CD14-positive monocyte (primary cell): ENCODE measurements around the gene APBA2. TPM values are rescaled to one million over a fixed set of nuclear protein-coding genes. Genes with fewer than 3 reads are reported as not detected.

Source experiments
- DNase-seq, 3 donors: peaks; one replicate each; pipeline ENCODE4 v3.0.0-alpha.2; 2011 to 2022
- H2AFZ ChIP-seq: 2 replicates; pipeline ENCODE4 v1.6.0; 2012; ENCODE audit warnings: mild to moderate bottlenecking, low read depth, low read length, inconsistent platforms; ENCODE audit not compliant: insufficient read depth, poor library complexity, severe bottlenecking
- H3K27ac ChIP-seq, 2 donors: 1 replicate in 1 of 2; 2 replicates in 1 of 2; pipeline ENCODE4 v1.5.1; 2012 to 2013; ENCODE audit warnings: low read length in 2 of 2, control low read depth in 1 of 2, inconsistent platforms in 1 of 2, low read depth in 1 of 2, mild to moderate bottlenecking in 1 of 2
- H3K27me3 ChIP-seq, 2 donors: one replicate each; pipeline versions ENCODE4 v1.6.0 to v1.6.1; 2011 to 2013; ENCODE audit warnings: low read length in 2 of 2; ENCODE audit not compliant: control insufficient read depth in 2 of 2, insufficient read depth in 2 of 2
- H3K36me3 ChIP-seq, 2 donors: replicated peaks in 1 of 2; 1 replicate in 1 of 2; 2 replicates in 1 of 2; pipeline versions ENCODE4 v1.5.1 to v1.6.1; 2012 to 2013; ENCODE audit warnings: low read length in 2 of 2, control low read depth in 1 of 2, inconsistent platforms in 1 of 2, mild to moderate bottlenecking in 1 of 2; ENCODE audit not compliant: insufficient read depth in 2 of 2, control insufficient read depth in 1 of 2
- H3K4me1 ChIP-seq, 2 donors: 1 replicate in 1 of 2; 2 replicates in 1 of 2; pipeline versions ENCODE4 v1.5.1 to v1.6.1; 2012 to 2013; ENCODE audit warnings: low read length in 2 of 2, control low read depth in 1 of 2, inconsistent platforms in 1 of 2, mild to moderate bottlenecking in 1 of 2, moderate library complexity in 1 of 2; ENCODE audit not compliant: insufficient read depth in 2 of 2, control insufficient read depth in 1 of 2
- H3K4me2 ChIP-seq: replicated peaks from 2 replicates; pipeline ENCODE3; 2012; ENCODE audit warnings: low read length, moderate library complexity, mild to moderate bottlenecking; ENCODE audit not compliant: poor library complexity, severe bottlenecking; ENCODE audit errors: extremely low read depth
- H3K4me3 ChIP-seq, 3 experiments: fragments of 200-600 bp in 1 of 3; sonication (generic) in 1 of 3; replicated peaks in 1 of 3; 1 replicate in 2 of 3; 2 replicates in 1 of 3; pipeline ENCODE4 v1.5.1; 2011 to 2013; ENCODE audit warnings: low read length in 3 of 3, mild to moderate bottlenecking in 3 of 3, control low read depth in 2 of 3, low read depth in 2 of 3, inconsistent platforms in 1 of 3, moderate library complexity in 1 of 3
- H3K79me2 ChIP-seq: 2 replicates; pipeline ENCODE4 v1.6.0; 2012; ENCODE audit warnings: mild to moderate bottlenecking, control low read depth, inconsistent platforms, low read length, moderate library complexity; ENCODE audit not compliant: insufficient read depth
- H3K9ac ChIP-seq: 2 replicates; pipeline ENCODE4 v1.6.0; 2017; ENCODE audit warnings: low read length, mild to moderate bottlenecking; ENCODE audit not compliant: insufficient read depth, poor library complexity, severe bottlenecking
- H3K9me3 ChIP-seq, 2 donors: replicated peaks in 1 of 2; 1 replicate in 1 of 2; 2 replicates in 1 of 2; pipeline versions ENCODE4 v1.5.1 to v1.6.1; 2012 to 2013; ENCODE audit warnings: low read length in 2 of 2, control low read depth in 1 of 2; ENCODE audit not compliant: control insufficient read depth in 1 of 2, insufficient read depth in 1 of 2
- H4K20me1 ChIP-seq: 2 replicates; pipeline ENCODE4 v1.6.0; 2012; ENCODE audit warnings: mild to moderate bottlenecking, low read length, control low read depth, moderate library complexity; ENCODE audit not compliant: insufficient read depth
- H3K27ac Mint-ChIP-seq, 7 donors: one replicate each; pipeline ENCODE4 v1.8.0; 2020; ENCODE audit warnings: mild to moderate bottlenecking in 7 of 7, mixed read lengths in 7 of 7, moderate library complexity in 6 of 7, inconsistent platforms in 2 of 7
- H3K27me3 Mint-ChIP-seq, 3 donors: one replicate each; pipeline ENCODE4 v1.8.0; 2021 to 2022; ENCODE audit warnings: low read depth in 3 of 3, mild to moderate bottlenecking in 3 of 3, mixed read lengths in 3 of 3, moderate library complexity in 3 of 3, inconsistent platforms in 1 of 3
- H3K36me3 Mint-ChIP-seq, 2 donors: one replicate each; pipeline ENCODE4 v1.8.0; 2020; ENCODE audit warnings: mixed read lengths in 2 of 2, inconsistent platforms in 1 of 2, mild to moderate bottlenecking in 1 of 2
- H3K4me1 Mint-ChIP-seq: one replicate; pipeline ENCODE4 v1.8.0; 2020; ENCODE audit warnings: mild to moderate bottlenecking, mixed read lengths
- H3K4me3 Mint-ChIP-seq, 2 donors: one replicate each; pipeline ENCODE4 v1.8.0; 2020; ENCODE audit warnings: mild to moderate bottlenecking in 2 of 2, mixed read lengths in 2 of 2, moderate library complexity in 1 of 2
- H3K9me3 Mint-ChIP-seq, 7 donors: one replicate each; pipeline ENCODE4 v1.8.0; 2020 to 2022; ENCODE audit warnings: mixed read lengths in 7 of 7, mild to moderate bottlenecking in 6 of 7, moderate library complexity in 6 of 7, inconsistent platforms in 2 of 7
- WGBS: methylation state at CpG from one replicate; pipeline ENCODE4 v1.1.5; 2013; ENCODE audit warnings: missing lambda C conversion rate; ENCODE audit not compliant: insufficient coverage; 5-methylcytosine and 5-hydroxymethylcytosine counted together
- intact Hi-C, 2 donors: fragments of 100-400 bp; cut with micrococcal nuclease; formaldehyde crosslinking; loops; one replicate each; pipeline versions ENCODE4 v1.15.0 to v1.15.1; 2023
- polyA plus RNA-seq, 3 donors: library from polyadenylated mRNA; depleted of rRNA in 1 of 3; unstranded in 2 of 3; stranded (reverse) in 1 of 3; fragments of 300-500 nt in 2 of 3; fragments of >200 nt in 1 of 3; fragmentation: Illumina TruSeq in 2 of 3; gene quantifications; 1 replicate in 2 of 3; 2 replicates in 1 of 3; pipeline ENCODE4 v1.2.3, GENCODE V29; 2012 to 2021
- TF ChIP-seq, protein P1 (sequence below): fragments of 200-600 bp; IDR thresholded peaks from one replicate; pipeline ENCODE4 v1.8.0; 2022; ENCODE audit warnings: antibody characterized with exemption, mild to moderate bottlenecking

Gene APBA2
- polyA plus RNA-seq, 3 donors: 0.30 TPM; not detected in 2

DNA sequence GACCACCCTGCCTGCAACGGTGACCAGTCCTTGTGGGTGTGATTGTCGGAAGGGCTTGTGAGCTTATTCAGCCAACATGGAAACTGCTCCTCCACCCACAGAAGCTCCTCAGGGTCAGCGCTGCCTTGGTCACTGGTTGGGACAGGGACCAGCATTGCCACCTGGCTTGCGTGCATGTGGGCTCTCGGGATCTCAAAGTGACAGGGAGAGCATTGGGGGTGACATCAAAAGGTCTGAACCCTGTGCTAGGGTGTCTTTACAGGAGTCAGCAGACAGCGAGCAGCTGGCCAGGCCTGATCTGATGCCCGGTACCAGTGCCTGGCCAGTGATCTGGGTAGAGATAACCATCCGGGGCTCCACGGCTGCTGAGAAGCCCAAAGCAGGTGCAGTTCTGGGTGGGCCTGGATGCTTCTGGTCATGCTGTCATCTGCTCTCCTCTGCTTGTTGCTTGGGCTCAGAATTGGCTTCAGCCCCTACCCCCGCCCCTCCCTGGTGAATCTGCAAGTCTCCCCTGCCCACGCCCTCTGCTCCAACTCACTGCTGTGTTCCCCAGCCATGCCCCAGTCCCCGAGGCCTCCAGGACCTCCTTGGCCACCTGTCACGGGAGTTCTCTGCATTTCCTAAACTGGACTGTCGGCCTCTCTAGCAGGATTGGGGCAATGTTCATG is 249.0 kb downstream of the APBA2 start:
- Histone ChIP-seq H3K27me3 (no peaks in the 10 kb centered on the region), H3K9me3 (no peaks in the 10 kb centered on the region), H3K9ac (no peak overlapping the region), H4K20me1 (no peaks in the 10 kb centered on the region), H3K4me3 (no peak overlapping the region), H2AFZ (no peak overlapping the region), H3K79me2 (no peaks in the 10 kb centered on the region), H3K4me2 (no peak overlapping the region), H3K4me1 (no peaks in the 10 kb centered on the region), H3K36me3 (no peaks in the 10 kb centered on the region), H3K27ac (no peak overlapping the region)
- peaks cover 0 to 2% (median 0%) of the 10 kb centered on the region in 7 donors for H3K9me3 Mint-ChIP-seq
- peaks cover 4% of the 10 kb centered on the region for H3K4me1 Mint-ChIP-seq
- TF ChIP-seq, protein P1, sequence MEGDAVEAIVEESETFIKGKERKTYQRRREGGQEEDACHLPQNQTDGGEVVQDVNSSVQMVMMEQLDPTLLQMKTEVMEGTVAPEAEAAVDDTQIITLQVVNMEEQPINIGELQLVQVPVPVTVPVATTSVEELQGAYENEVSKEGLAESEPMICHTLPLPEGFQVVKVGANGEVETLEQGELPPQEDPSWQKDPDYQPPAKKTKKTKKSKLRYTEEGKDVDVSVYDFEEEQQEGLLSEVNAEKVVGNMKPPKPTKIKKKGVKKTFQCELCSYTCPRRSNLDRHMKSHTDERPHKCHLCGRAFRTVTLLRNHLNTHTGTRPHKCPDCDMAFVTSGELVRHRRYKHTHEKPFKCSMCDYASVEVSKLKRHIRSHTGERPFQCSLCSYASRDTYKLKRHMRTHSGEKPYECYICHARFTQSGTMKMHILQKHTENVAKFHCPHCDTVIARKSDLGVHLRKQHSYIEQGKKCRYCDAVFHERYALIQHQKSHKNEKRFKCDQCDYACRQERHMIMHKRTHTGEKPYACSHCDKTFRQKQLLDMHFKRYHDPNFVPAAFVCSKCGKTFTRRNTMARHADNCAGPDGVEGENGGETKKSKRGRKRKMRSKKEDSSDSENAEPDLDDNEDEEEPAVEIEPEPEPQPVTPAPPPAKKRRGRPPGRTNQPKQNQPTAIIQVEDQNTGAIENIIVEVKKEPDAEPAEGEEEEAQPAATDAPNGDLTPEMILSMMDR: no peak
- H3K36me3 Mint-ChIP-seq: no peaks in the 10 kb centered on the region
- intact Hi-C loops: no loop called here
- 96% methylated on average over 12 of the region's 14 CpGs for WGBS
- no peak overlapping the region for H3K27ac Mint-ChIP-seq
- peaks cover 3 to 13% (median 11%) of the 10 kb centered on the region in 3 donors for H3K27me3 Mint-ChIP-seq
- no peak for DNase-seq
- H3K4me3 Mint-ChIP-seq: no peak overlapping the region

DNA sequence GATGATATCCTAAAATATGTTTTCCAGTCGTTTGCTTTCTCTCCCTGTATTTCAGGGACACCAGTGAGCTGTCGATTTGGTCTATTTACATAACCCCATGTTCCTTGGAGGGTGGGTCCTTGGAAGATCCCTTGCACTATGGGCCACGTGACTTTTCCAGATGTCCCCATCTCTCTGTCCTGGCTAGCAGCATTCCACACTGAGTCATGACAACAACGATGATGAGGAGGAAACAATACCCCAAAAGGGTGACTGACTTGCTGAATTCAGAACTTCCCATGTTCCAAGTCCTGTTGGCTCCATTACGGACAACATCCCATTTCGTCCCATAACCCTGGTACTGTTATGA is 249.5 kb downstream of the APBA2 start:
- no peaks in the 10 kb centered on the region for H4K20me1 ChIP-seq
- intact Hi-C loops: no loop called here

More for the DNA sequence above, 249.5 kb downstream of the APBA2 start:
- DNase-seq: no peak
- Histone ChIP-seq H3K9me3 (no peaks in the 10 kb centered on the region), H3K4me3 (no peak overlapping the region), H3K79me2 (no peaks in the 10 kb centered on the region), H3K9ac (no peak overlapping the region), H3K27ac (no peak overlapping the region), H3K36me3 (no peaks in the 10 kb centered on the region), H3K27me3 (peaks cover 0 to 2% of the 10 kb centered on the region in 2 donors), H2AFZ (no peak overlapping the region), H3K4me2 (no peak overlapping the region), H3K4me1 (no peaks in the 10 kb centered on the region)
- WGBS: 87% methylated on average over 4 of the region's 6 CpGs
- TF ChIP-seq, protein P1: no peak
- Mint-ChIP-seq H3K4me3 (no peak overlapping the region), H3K36me3 (no peaks in the 10 kb centered on the region), H3K27ac (peak overlapping the region in 1 of 7 donors; percentile 65), H3K9me3 (peaks cover 0 to 2% (median 0%) of the 10 kb centered on the region in 7 donors), H3K27me3 (peaks cover 8 to 14% (median 13%) of the 10 kb centered on the region in 3 donors), H3K4me1 (peaks cover 4% of the 10 kb centered on the region)
